Measurements from ENCODE around the gene FAM25A.
"Not testable (repeated sequence)": the region's sequence is repeated elsewhere in the genome, so short reads cannot be mapped to it uniquely, and the experiment has no call there.

FAM25A gene

GRCh38 chr10:87013528-87013927 is 6.6 kb upstream of the FAM25A start:
- not testable (repeated sequence) for DNase-seq (ENCODE audit: low spot score)

DNA sequence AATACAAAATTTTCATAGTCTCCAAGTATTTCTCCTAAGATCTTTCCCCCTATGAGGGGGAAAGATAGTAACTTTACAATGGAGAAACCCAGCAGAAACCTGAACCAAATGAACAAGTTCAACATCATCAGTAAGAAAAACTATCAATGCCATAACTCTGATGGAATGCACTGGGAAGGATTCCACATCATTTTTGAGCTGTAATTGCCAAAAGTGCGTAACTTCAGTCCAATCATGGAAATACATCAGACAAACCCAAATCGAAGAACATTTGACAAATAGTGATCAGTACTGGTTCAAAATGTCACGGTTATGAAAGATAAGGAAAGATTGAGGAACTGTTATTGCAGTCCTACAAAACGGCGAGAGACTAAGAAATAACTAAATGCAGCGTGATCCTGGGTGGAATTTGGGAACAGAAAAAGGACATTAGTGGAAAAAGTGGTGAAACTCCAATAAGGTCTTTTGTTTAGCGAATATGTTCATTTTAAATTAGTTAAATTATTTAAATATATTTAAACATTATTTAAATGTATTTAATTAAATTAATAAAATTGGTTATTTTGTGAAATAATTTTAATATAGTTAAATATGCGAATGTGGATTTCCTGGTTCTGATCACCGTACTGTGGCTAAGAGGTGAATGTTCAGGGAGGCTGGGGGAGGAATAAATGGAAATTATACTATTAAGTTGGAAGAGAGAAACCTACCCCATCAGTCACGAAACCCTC is 4.9 kb upstream of the FAM25A start:
- not testable (repeated sequence) for DNase-seq (ENCODE audit: low spot score)

DNA sequence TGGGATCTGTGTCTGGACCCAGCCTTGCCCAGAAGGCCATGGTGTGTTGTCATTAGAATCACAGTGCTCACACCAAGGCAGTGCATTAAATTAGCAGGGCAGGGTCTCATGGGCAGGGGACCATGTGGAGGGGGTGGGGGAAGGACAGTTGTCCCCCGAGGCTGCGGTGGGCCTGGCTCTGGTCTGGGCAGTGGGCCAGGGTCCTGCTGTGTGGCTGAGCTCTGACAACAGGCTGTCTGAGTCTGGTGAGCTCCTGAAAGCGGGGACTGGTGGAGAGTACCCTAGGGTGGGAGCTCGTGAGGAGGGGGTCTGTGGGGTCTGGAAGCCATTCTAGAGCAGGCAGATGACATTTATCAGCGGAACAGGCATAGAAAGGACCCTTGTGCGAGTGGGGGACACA is 2.0 kb upstream of the FAM25A start:
- DNase-seq (ENCODE audit: low spot score), result not testable (repeated sequence)

DNA sequence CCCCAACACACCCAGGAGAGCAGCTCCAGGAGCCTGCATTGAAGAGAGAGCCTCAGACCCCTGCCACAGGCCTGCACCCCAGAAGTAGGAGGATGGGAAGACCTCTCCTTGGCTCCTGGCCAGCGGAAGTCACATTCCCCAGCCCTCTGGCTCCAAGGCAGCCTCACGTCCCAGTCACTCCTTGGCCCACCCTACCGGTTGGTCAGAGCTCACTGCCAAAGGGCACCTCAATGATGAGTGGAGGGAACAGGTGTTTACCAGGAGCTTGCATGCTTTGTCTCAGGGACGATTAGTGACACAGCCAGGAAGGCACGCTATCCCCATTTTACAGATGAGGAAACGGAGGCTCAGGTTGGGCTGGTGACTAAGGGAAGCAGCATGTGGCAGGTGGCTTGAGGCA is 1.0 kb upstream of the FAM25A start:
- DNase-seq (ENCODE audit: low spot score), result not testable (repeated sequence)

DNA sequence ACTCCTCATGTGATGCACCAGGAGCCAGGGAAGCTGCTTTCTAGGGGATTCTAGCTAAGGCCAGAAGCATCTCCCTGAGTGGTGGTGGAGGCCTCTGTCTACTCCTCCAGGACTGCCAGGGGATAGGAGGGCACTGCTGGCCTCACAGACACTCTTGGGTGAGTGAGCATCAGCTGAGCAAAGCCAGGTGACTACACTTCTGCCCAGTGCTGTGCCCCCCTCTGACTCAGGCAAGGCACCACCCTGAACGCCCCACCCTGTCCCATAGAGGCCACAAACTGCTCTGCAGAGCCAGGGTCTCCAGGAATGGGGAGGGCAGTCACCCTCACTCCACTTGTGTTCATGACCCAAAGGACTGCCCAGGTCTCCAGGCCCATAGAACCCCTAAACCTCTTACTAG is 590 bp upstream of the FAM25A start:
- DNase-seq (ENCODE audit: low spot score), result not testable (repeated sequence)

DNA sequence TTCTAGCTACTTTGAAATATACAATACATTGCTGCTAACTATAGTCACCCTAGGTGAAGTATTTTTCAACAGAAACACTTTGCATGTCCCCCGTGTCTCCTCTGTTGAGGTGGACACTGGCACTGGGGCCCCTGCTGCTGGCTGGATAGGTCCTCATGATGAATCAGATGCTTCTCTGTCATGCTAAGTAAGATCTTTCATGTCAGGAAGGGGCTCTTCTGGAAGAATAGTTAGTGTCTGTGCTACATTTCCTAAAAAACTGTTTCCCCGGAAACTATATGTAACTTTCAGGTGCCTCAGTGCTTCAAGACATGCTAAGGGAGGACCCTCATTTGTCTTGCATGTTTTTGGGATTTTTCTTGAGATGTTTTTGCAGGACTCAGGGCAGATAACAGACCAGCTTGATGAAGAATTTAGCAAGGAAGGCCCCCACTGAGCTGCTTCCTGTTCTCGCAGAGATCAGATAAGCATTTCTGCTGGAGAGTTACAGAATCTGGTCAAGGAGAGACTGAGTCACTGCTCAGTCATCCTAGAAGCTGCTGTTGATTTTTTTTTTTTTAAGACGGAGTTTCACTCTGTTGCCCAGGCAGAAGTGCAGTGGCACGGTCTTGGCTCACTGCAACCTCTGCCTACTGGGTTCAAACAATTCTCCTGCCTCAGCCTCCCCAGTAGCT is 5.3 kb downstream of the FAM25A start:
- not testable (repeated sequence) for DNase-seq (ENCODE audit: low spot score)

- DNase-seq (ENCODE audit: low spot score), result not testable (repeated sequence)
Measured at GRCh38 chr10:87026747-87027508, 6.8 kb downstream of the FAM25A start.

- not testable (repeated sequence) for DNase-seq (ENCODE audit: low spot score)
Measured at GRCh38 chr10:87030419-87030818, 10.3 kb downstream of the FAM25A start.

- no peak for DNase-seq (ENCODE audit: low spot score)
Measured at GRCh38 chr10:87030912-87031635, 11.0 kb downstream of the FAM25A start.

DNA sequence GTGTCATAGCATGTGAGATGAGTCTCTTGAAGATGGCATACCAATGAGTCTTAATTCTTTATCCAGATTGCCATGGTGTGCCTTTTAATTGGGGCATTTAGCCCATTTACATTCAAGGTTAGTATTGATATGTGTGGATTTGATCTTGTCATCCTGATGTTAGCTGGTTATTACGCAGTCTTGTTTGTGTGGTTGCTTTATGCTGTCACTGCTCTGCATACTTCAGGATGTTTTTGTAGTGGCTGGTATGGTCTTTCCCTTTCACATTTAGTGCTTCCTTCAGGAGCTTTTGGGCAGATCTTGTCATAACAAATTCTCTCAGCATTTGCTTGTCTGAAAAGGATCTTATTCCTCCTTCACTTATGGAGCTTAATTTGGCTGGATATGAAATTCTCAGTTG is 16.5 kb downstream of the FAM25A start:
- no peak for DNase-seq (ENCODE audit: low spot score)

- DNase-seq (ENCODE audit: low spot score), result peak; percentile 28
Measured at GRCh38 chr10:87038286-87038717, 18.2 kb downstream of the FAM25A start.

- no peak for DNase-seq (ENCODE audit: low spot score)
Measured at GRCh38 chr10:87038786-87039185, 18.7 kb downstream of the FAM25A start.

DNA sequence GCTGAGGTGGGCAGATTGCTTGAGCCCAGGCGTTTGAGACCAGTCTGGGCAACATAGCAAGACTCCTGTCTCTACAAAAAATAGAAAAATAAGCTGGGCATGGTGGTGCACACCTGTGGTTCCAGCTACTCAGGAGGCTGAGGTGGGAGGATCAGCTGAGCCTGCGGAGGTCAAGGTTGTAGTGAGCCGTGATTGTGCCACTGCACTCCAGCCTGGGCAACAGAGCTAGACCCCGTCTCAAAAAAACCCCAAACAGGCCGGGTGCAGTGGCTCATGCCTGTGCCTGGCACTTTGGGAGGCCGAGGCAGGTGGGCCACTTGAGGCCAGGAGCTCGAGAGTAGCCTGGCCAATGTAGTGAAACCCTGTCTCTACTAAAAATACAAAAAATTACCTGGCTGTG is 23.5 kb downstream of the FAM25A start:
- DNase-seq (ENCODE audit: low spot score), result not testable (repeated sequence)

DNA sequence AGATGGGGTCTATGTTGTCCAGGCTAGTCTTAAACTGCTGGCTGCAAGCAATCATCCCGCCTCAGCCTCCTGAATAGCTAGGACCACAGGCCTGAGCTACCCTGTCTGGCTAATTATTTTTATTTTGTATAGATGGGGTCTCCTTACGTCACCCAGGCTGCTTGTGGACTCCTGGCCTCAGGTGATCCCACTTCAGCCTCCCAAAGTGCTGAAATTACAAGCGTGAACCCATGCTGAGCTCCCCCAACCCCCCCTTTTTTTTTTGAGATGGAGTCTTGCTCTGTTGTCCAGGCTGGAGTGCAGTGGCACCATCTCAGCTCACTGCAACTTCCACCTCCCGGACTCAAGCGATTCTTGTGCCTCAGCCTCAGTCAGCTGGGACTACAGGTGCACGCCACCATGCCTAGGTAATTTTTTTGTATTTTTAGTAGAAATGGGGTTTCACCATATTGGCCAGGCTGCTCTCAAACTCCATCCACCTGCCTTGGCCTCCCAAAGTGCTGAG is 25.4 kb downstream of the FAM25A start:
- DNase-seq (ENCODE audit: low spot score), result no peak

- no peak for DNase-seq (ENCODE audit: low spot score)
Measured at GRCh38 chr10:87053111-87053510, 33.0 kb downstream of the FAM25A start.

DNA sequence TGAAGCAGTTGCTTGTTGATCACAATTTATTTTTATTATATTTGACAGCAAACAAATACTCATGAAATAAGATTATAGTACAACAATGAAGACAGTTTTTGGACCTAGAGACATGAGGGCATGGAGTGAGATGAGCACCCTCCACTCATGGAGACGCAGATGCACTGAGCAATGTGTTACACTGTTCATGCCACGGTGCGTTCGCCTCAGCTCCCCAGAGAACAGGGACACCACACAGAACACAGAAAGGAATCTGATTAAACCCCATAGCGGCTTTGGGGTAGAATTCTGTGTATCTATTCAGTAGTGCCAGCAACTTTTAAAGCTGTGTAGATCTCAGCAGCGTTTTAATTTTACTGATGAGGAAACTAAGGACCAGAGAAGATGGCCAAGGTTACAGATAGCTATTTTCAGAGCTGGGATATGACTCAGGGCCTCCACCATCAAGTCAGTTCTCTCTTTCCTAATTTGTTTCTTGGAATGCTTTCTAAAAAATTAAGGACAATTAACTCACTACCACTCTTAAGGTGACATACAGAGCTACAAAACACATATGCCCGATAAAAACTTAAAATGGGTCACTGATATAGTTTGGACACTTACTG is 33.6 kb downstream of the FAM25A start:
- no peak for DNase-seq (ENCODE audit: low spot score)

DNA sequence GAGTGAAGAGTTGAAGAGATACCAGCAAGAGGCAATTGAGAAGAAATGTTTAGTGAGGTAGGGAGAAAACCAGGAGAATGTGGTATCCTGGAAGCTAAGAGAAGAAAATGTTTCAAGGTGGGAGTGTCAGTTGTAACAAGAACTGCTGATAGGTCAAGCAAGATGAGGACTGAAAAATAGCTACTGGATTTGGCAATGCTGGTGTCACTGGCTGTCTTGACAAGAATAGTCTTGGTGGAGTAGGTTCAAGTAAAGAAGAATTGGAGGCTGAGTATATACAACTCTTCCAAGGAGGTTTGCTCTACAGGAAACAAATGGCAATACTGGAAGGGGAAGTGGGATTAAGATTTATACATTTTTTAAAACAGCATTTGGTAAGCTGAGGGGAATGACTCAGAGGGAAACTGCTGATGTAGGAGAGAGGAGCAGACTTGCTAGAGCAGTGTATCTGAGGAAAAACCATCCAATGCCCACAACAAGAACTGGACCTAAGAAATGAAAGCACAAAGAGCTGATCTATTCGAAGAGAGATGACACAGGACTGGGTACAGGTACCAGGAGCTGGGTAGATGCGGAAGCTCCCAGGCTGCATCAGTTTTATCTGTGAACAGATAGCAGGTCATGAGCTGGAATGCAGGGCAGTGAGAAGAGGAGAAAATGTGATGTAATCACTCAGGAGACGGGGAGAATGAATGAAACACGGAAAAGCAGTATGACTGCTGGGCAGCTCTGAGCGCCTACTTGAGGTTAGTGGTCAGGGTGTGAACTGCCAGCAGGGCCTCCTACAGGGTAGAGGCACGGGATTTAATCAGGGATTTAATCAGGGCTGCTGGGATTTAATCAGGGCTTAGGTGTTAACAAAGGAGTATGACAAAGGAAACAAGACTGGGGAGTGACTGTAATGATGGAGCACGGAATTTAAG is 34.5 kb downstream of the FAM25A start:
- no peak for DNase-seq (ENCODE audit: low spot score)

DNA sequence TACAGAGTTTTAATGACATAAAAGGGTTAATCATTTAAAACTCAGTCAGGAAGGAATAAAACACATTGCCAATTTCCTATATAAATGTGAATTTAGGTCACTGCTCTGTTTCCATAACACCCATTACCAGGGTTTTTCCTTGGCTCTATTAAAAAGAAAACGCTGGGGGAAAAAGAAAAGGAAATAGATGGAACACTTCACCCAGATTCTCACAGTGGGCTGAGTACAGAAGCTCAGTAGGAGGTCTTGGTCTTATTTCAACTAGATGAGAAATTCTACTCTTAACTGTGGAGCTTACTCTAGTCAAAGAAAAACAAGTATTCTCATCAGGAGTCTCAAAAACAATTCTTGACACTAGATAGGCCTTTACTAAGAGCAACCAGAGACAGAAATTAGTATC is 38.1 kb downstream of the FAM25A start:
- DNase-seq (ENCODE audit: low spot score), result no peak

DNA sequence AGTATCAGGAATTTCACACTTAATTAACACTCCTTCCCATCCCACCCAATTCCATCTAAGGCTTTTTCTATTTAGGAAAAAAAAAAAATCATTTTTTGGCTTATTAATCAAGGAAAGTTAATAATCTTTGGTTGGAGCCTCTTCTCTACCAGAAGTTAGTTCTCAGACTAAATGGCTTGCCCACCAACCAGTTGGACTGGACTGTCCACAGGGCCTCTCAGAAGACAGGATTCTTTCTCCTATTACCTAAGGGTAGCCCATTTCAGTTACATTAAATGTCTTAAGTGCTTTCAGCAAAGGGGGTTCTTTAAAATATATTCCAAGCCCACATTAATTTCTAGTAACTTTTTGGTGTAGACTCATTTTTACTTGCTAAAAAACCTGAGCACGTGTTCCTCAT is 39.3 kb downstream of the FAM25A start:
- no peak for DNase-seq (ENCODE audit: low spot score)

- DNase-seq (ENCODE audit: low spot score), result no peak
Measured at GRCh38 chr10:87060280-87060928, 40.3 kb downstream of the FAM25A start.
